NCI-H2081 treated with DMSO at 0.1 percent for 48 hours (cell line): ENCODE data around the gene TRMO.
A peak's percentile ranks its signal among the peaks of the same experiment; 100 is the strongest.

Experiments used
- DNase-seq: peaks from one replicate; lab custom pipeline; 2025; lab: John Stamatoyannopoulos, UW

Gene TRMO

GRCh38 chr9:97938081-97938644 lies 15.9 kb upstream of the TRMO start, which contains the start of gene HEMGN:
Gene HEMGN (minus strand): TSS chr9:97938172. CDS start chr9:97938136, 36 bp downstream.
- DNase-seq, result no peak

GRCh38 chr9:97936998-97937397 lies 14.7 kb upstream of the TRMO start:
- DNase-seq, result no peak

GRCh38 chr9:97935276-97935675 lies 13.0 kb upstream of the TRMO start:
- DNase-seq, result no peak

- DNase-seq, result peak; percentile 41
Measured at GRCh38 chr9:97934321-97935115, 12.2 kb upstream of the TRMO start.

- DNase-seq, result no peak
Measured at GRCh38 chr9:97933297-97933998, 11.1 kb upstream of the TRMO start.

GRCh38 chr9:97930972-97931371 lies 8.7 kb upstream of the TRMO start:
- no peak for DNase-seq

- DNase-seq, result no peak
Measured at GRCh38 chr9:97928986-97929604, 6.8 kb upstream of the TRMO start.

GRCh38 chr9:97925497-97926334 lies 3.4 kb upstream of the TRMO start:
- no peak for DNase-seq

GRCh38 chr9:97924386-97924785 lies 2.1 kb upstream of the TRMO start:
- DNase-seq, result no peak

GRCh38 chr9:97923529-97924108 lies 1.3 kb upstream of the TRMO start:
- peak; percentile 76 for DNase-seq

- DNase-seq, result no peak
Measured at GRCh38 chr9:97919217-97919813, 3.0 kb downstream of the TRMO start.

- no peak for DNase-seq
Measured at GRCh38 chr9:97918611-97919010, 3.7 kb downstream of the TRMO start.

- no peak for DNase-seq
Measured at GRCh38 chr9:97911970-97912369, 10.3 kb downstream of the TRMO start.

GRCh38 chr9:97911528-97911927 lies 10.8 kb downstream of the TRMO start:
- no peak for DNase-seq

GRCh38 chr9:97910357-97910756 lies 11.9 kb downstream of the TRMO start:
- DNase-seq, result no peak

- DNase-seq, result no peak
Measured at GRCh38 chr9:97908705-97909104, 13.6 kb downstream of the TRMO start.

GRCh38 chr9:97907632-97908031 lies 14.7 kb downstream of the TRMO start:
- DNase-seq, result no peak

GRCh38 chr9:97907046-97907445 lies 15.3 kb downstream of the TRMO start:
- DNase-seq, result no peak

- DNase-seq, result no peak
Measured at GRCh38 chr9:97906236-97906831, 16.0 kb downstream of the TRMO start.

- no peak for DNase-seq
Measured at GRCh38 chr9:97905228-97905627, 17.1 kb downstream of the TRMO start.

- DNase-seq, result no peak
Measured at GRCh38 chr9:97904725-97905124, 17.6 kb downstream of the TRMO start.
